Hepatocyte (in vitro differentiated cells): Measurements from ENCODE around the gene SMNDC1. TPM values are rescaled to one million over a fixed set of nuclear protein-coding genes. Genes with fewer than 3 reads are reported as not detected.

ENCODE experiments used
- DNase-seq: peaks from one replicate; pipeline ENCODE4 v3.0.0-alpha.2; 2016; ENCODE audit warnings: low spot score
- H2AFZ ChIP-seq: fragments of 200-600 bp; sonication (generic); 2 replicates; pipeline ENCODE4 v1.6.0; 2016; ENCODE audit warnings: antibody characterized with exemption, mild to moderate bottlenecking
- H3K27ac ChIP-seq: fragments of 200-600 bp; sonication (generic); 2 replicates; pipeline ENCODE4 v1.5.1; 2016; ENCODE audit warnings: mild to moderate bottlenecking
- H3K27me3 ChIP-seq: fragments of 200-600 bp; sonication (generic); 2 replicates; pipeline ENCODE4 v1.6.1; 2016
- H3K36me3 ChIP-seq: fragments of 200-600 bp; sonication (generic); replicated peaks from 2 replicates; pipeline ENCODE4 v1.5.1; 2016; ENCODE audit warnings: low read depth; ENCODE audit not compliant: insufficient read depth
- H3K4me1 ChIP-seq: fragments of 200-600 bp; sonication (generic); 2 replicates; pipeline ENCODE4 v1.5.1; 2016; ENCODE audit warnings: mild to moderate bottlenecking, moderate library complexity; ENCODE audit not compliant: insufficient read depth
- H3K4me2 ChIP-seq: fragments of 200-600 bp; sonication (generic); 2 replicates; pipeline ENCODE4 v1.6.0; 2016
- H3K4me3 ChIP-seq: fragments of 200-600 bp; sonication (generic); 2 replicates; pipeline ENCODE4 v1.5.1; 2016; ENCODE audit warnings: mild to moderate bottlenecking
- H3K79me2 ChIP-seq: fragments of 200-600 bp; sonication (generic); 2 replicates; pipeline ENCODE4 v1.6.0; 2017; ENCODE audit warnings: mild to moderate bottlenecking
- H3K9me2 ChIP-seq: fragments of 200-600 bp; sonication (generic); replicated peaks from 2 replicates; pipeline ENCODE4 v1.6.0; 2017; ENCODE audit warnings: mild to moderate bottlenecking; ENCODE audit not compliant: insufficient read depth
- H3K9me3 ChIP-seq: fragments of 200-600 bp; sonication (generic); 2 replicates; pipeline ENCODE4 v1.5.1; 2016; ENCODE audit warnings: low read depth, mild to moderate bottlenecking
- H4K20me1 ChIP-seq: fragments of 200-600 bp; sonication (generic); 2 replicates; pipeline ENCODE4 v1.6.0; 2016; ENCODE audit warnings: mild to moderate bottlenecking; ENCODE audit not compliant: insufficient read depth, poor library complexity, severe bottlenecking
- CTCF ChIP-seq: fragments of 200-600 bp; sonication (generic); IDR thresholded peaks from 2 replicates; pipeline ENCODE4 v1.5.1; 2016; ENCODE audit warnings: antibody characterized with exemption, mild to moderate bottlenecking; ENCODE audit not compliant: poor library complexity
- EZH2 ChIP-seq: fragments of 200-600 bp; sonication (generic); IDR thresholded peaks from 2 replicates; pipeline ENCODE4 v1.6.1; 2016; ENCODE audit warnings: antibody characterized with exemption, mild to moderate bottlenecking, borderline replicate concordance
- EZH2phosphoT487 ChIP-seq: fragments of 200-600 bp; sonication (generic); IDR thresholded peaks from one replicate; pipeline ENCODE4 v1.6.1; 2018; ENCODE audit warnings: antibody characterized with exemption, mild to moderate bottlenecking, low read depth, moderate library complexity; ENCODE audit not compliant: unreplicated experiment, severe bottlenecking
- WGBS: methylation state at CpG from one replicate; pipeline ENCODE4 v1.1.6; 2016; ENCODE audit warnings: low lambda C conversion rate; ENCODE audit errors: missing lambda C conversion rate; 5-methylcytosine and 5-hydroxymethylcytosine counted together
- polyA plus RNA-seq: library from polyadenylated mRNA; unstranded; fragments of >200 nt; fragmentation: Nextera tagmentation; extraction: Ambion mirVana; gene quantifications from 2 replicates; pipeline ENCODE4 v1.2.1, GENCODE V29; 2016
- total RNA-seq: library from RNA; depleted of rRNA; stranded (reverse); fragments of >200 nt; gene quantifications from 2 replicates; pipeline ENCODE4 v1.2.3, GENCODE V29; 2014

The SMNDC1 gene
- total RNA-seq (13.6 and 17.4 TPM in 2 replicates), polyA plus RNA-seq (14.3 and 19.1 TPM in 2 replicates)

GRCh38 chr10:110304780-110305421 lies at the start of gene SMNDC1:
SMNDC1 (minus strand) TSS chr10:110304920; CDS start chr10:110303587, 1,333 bp downstream.
- Histone ChIP-seq H3K36me3 (no peaks in the 10 kb centered on the region), H3K27me3 (no peaks in the 10 kb centered on the region), H2AFZ (peak within 1 kb of the TSS; percentile 70), H3K4me1 (peaks cover 8% of the 10 kb centered on the region), H3K9me3 (no peaks in the 10 kb centered on the region), H4K20me1 (peaks cover 30% of the 10 kb centered on the region), H3K79me2 (peaks cover 46% of the 10 kb centered on the region), H3K4me3 (peak within 1 kb of the TSS; percentile 93), H3K27ac (peak within 1 kb of the TSS; percentile 94), H3K9me2 (no peaks in the 10 kb centered on the region), H3K4me2 (peak within 1 kb of the TSS; percentile 82)
- WGBS: 2% methylated on average over 33 of the region's 42 CpGs
- peak; percentile 99 for DNase-seq
- TF ChIP-seq CTCF (no peak), EZH2 (no peak), EZH2phosphoT487 (no peak)

DNA sequence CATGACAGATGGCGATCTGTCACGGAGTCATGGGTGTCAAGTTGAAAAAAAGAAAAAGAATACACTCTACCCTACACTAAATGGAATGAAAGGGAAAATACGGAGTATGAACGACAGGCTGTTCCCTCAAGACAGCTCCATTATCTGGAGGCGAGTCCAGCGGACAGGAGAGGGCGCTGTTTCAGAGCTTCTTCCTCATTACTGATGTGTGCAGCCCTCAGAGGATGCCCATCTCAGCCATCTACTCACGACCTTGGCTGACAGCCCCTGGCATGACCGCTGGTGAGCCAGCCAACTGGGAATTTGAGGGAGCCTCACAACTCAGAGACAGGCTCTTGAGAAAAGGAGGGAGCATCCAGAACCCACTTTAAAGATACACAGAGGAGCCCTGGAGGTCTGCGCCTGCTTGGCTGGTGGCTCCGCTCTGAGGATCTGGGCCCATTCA lies 49.6 kb upstream of the SMNDC1 start:
- DNase-seq: peak; percentile 84
- H3K79me2 ChIP-seq: no peaks in the 10 kb centered on the region
- no peak overlapping the region for H3K4me3 ChIP-seq

DNA sequence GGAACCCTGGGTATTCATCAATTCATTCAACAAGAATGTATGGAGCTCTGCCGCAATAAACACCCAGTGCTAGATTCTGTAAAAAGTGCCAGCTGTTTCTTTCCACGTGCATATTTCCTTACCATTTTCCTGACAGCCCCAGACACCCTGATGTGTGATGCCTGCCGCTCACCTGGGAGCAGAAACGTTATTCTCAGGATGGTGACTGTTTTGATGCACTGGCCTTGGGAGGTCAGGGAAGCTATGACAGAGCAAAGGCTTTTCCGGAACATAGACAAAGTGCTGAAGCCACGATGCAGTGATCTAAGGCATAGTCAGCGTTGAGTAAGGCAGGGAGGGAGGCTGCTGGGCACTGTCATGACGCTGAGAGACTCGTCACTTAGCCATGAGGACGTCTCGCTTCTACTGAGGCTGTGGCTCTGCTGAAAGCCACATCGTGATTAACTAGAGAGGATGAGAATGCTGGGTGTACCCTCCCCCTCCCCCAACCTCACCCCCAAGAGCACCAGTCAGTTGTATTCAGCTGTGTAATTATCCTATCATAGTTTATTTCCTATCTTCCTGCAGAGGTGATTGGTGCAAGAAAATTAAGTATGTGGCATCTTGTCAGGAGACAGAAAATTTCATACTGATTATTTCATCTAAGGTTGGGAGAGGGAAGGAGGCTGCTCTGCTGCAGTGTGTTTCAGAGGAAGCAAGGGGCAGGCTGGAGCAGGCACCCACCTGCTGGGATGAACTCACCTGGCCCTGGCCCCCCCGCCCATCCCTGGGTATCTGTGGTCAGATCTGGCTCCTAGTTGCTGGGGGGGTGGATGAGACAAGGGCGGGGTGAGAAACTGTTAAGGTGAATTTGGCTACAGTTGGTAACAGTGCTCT lies 48.8 kb upstream of the SMNDC1 start:
- no peak for TF ChIP-seq EZH2phosphoT487
- TF ChIP-seq CTCF: peak; percentile 6
- H3K4me1 ChIP-seq: no peaks in the 10 kb centered on the region
- H3K27me3 ChIP-seq: no peaks in the 10 kb centered on the region
- H4K20me1 ChIP-seq: no peaks in the 10 kb centered on the region
- no peaks in the 10 kb centered on the region for H3K9me3 ChIP-seq
- H3K27ac ChIP-seq: no peak overlapping the region
- no peaks in the 10 kb centered on the region for H3K36me3 ChIP-seq
- H3K9me2 ChIP-seq: no peaks in the 10 kb centered on the region
- WGBS: 41% methylated on average over 14 of the region's 14 CpGs
- no peak overlapping the region for H3K4me2 ChIP-seq
- DNase-seq: peak; percentile 38
- H2AFZ ChIP-seq: no peak overlapping the region
- no peaks in the 10 kb centered on the region for H3K79me2 ChIP-seq
- H3K4me3 ChIP-seq: no peak overlapping the region

More for the DNA sequence above, 49.6 kb upstream of the SMNDC1 start:
- Histone ChIP-seq H3K27me3 (no peaks in the 10 kb centered on the region), H3K36me3 (no peaks in the 10 kb centered on the region), H3K9me3 (no peaks in the 10 kb centered on the region), H3K4me1 (no peaks in the 10 kb centered on the region), H3K27ac (no peak overlapping the region), H2AFZ (no peak overlapping the region), H3K9me2 (no peaks in the 10 kb centered on the region), H4K20me1 (no peaks in the 10 kb centered on the region), H3K4me2 (no peak overlapping the region)
- 42% methylated on average over 11 of the region's 11 CpGs for WGBS
- peak; percentile 62 for TF ChIP-seq CTCF
- no peak for TF ChIP-seq EZH2phosphoT487
